CD4-positive, alpha-beta T cell (primary cell): ENCODE measurements around the gene ZNF318. TPM values are rescaled to one million over a fixed set of nuclear protein-coding genes. Genes with fewer than 3 reads are reported as not detected.

ENCODE experiments used
- ATAC-seq: fragments of 200-7000 bp; cut with Tn5 transposase; one replicate; pipeline ENCODE4 v1.10.0; 2022; ENCODE audit warnings: mild to moderate bottlenecking; ENCODE audit not compliant: poor library complexity
- CTCF ChIA-PET: fragments of 350-600 bp; sonication (Branson Sonifier 250); formaldehyde crosslinking; loops from one replicate; lab custom pipeline; 2021; ENCODE audit warnings: antibody characterized with exemption, inconsistent platforms; lab: Charles Lee
- POLR2A ChIA-PET: fragments of 350-600 bp; sonication (Branson Sonifier 250); formaldehyde crosslinking; loops from one replicate; lab custom pipeline; 2021; ENCODE audit warnings: antibody characterized with exemption, inconsistent platforms; lab: Charles Lee
- DNase-seq, 14 experiments: peaks; one replicate each; pipeline ENCODE4 v3.0.0-alpha.2; 2013 to 2020; ENCODE audit warnings: mixed read lengths in 2 of 14
- H3K27ac ChIP-seq, 2 donors: one replicate each; pipeline versions ENCODE4 v1.5.1 to v1.7.0; 2013; ENCODE audit warnings: low read length in 2 of 2, low read depth in 1 of 2, mild to moderate bottlenecking in 1 of 2
- H3K27me3 ChIP-seq, 2 experiments: 1 replicate in 1 of 2; 2 replicates in 1 of 2; pipeline versions ENCODE4 v1.6.1 to v1.7.0; 2013; ENCODE audit warnings: low read length in 2 of 2, control low read depth in 1 of 2, mild to moderate bottlenecking in 1 of 2, moderate library complexity in 1 of 2; ENCODE audit not compliant: insufficient read depth in 2 of 2, control insufficient read depth in 1 of 2
- H3K36me3 ChIP-seq: one replicate; pipeline ENCODE4 v1.6.1; 2013; ENCODE audit warnings: low read length, control low read depth; ENCODE audit not compliant: insufficient read depth
- H3K4me1 ChIP-seq: one replicate; pipeline ENCODE4 v1.6.1; 2013; ENCODE audit warnings: low read length, control low read depth; ENCODE audit not compliant: insufficient read depth
- H3K4me3 ChIP-seq: one replicate; pipeline ENCODE4 v1.5.1; 2013; ENCODE audit warnings: mild to moderate bottlenecking, low read length, moderate library complexity
- H3K9me3 ChIP-seq, 2 experiments: 1 replicate in 1 of 2; 2 replicates in 1 of 2; pipeline versions ENCODE4 v1.6.1 to v1.7.0; 2013; ENCODE audit warnings: low read length in 2 of 2, mild to moderate bottlenecking in 2 of 2, control low read depth in 1 of 2, moderate library complexity in 1 of 2; ENCODE audit not compliant: control insufficient read depth in 1 of 2, insufficient read depth in 1 of 2
- H3K27ac Mint-ChIP-seq: one replicate; pipeline ENCODE4 v1.8.0; 2020; ENCODE audit warnings: mixed read lengths
- H3K27me3 Mint-ChIP-seq: one replicate; pipeline ENCODE4 v1.8.0; 2021; ENCODE audit warnings: mixed read lengths
- H3K36me3 Mint-ChIP-seq: one replicate; pipeline ENCODE4 v1.8.0; 2021; ENCODE audit warnings: low read depth, mixed read lengths
- H3K4me1 Mint-ChIP-seq: one replicate; pipeline ENCODE4 v1.8.0; 2021; ENCODE audit warnings: low read depth, mixed read lengths
- H3K4me3 Mint-ChIP-seq: one replicate; pipeline ENCODE4 v1.8.0; 2020; ENCODE audit warnings: mild to moderate bottlenecking, mixed read lengths
- H3K9me3 Mint-ChIP-seq: one replicate; pipeline ENCODE4 v1.8.0; 2020; ENCODE audit warnings: mixed read lengths
- intact Hi-C, 2 experiments: fragments of 100-400 bp; cut with DNase I in 1 of 2; cut with micrococcal nuclease in 1 of 2; formaldehyde crosslinking; loops; one replicate each; pipeline versions ENCODE4 v1.15.1 to v1.9.0; 2023 to 2025; cut with DNase I, micrococcal nuclease
- total RNA-seq, 174 experiments: library from RNA in 2 of 174; stranded (reverse) in 2 of 174; gene quantifications; one replicate each; pipeline ENCODE4 v1.2.3 and lab custom pipeline; 2021 to 2026
- TF ChIP-seq, protein P1 (sequence below): fragments of 200-600 bp; IDR thresholded peaks from one replicate; pipeline ENCODE4 v1.8.0; 2022; ENCODE audit warnings: antibody characterized with exemption, mild to moderate bottlenecking

Gene ZNF318
- total RNA-seq, 2 experiments from 2014 or later: 20.4 TPM

DNA sequence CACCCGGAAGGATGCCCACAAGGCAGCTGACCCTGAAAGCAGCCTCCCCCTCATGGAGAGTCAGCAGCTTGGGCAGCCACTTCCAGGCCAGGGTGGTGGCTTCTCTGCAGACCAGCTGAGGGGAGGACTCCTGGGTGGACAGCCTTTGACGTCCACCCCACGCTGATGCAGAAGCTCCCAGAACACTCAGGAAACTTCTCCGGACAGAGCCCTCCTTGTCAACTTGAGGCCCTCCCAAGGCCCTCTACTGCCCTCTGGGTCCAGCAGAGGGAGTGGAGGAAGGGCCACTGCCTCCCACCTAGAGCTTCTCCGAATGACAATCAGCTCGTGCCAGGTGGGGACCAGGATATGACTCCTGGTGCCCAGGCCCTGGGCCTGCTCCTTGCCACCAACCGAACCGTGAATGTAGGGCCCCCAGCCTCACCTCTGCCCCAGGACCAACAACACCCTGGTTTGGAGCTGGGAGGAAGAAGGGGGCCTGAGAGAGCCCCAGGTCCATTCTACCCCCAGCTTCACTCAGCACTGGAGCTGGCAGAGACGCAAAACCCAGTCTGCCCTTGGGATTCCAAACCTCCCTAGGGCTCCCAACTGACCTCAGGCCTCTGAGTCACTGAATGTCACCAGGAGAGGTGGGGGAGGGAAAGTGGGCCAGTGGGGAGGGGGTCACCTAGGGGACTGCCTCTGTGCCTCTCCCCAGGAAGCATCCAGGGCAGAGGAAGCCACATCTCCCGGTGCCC, 82.3 kb downstream of the ZNF318 start:
- no peaks in the 10 kb centered on the region for H3K4me1 ChIP-seq
- TF ChIP-seq, protein P1, sequence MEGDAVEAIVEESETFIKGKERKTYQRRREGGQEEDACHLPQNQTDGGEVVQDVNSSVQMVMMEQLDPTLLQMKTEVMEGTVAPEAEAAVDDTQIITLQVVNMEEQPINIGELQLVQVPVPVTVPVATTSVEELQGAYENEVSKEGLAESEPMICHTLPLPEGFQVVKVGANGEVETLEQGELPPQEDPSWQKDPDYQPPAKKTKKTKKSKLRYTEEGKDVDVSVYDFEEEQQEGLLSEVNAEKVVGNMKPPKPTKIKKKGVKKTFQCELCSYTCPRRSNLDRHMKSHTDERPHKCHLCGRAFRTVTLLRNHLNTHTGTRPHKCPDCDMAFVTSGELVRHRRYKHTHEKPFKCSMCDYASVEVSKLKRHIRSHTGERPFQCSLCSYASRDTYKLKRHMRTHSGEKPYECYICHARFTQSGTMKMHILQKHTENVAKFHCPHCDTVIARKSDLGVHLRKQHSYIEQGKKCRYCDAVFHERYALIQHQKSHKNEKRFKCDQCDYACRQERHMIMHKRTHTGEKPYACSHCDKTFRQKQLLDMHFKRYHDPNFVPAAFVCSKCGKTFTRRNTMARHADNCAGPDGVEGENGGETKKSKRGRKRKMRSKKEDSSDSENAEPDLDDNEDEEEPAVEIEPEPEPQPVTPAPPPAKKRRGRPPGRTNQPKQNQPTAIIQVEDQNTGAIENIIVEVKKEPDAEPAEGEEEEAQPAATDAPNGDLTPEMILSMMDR: no peak
- Mint-ChIP-seq H3K4me3 (no peak overlapping the region), H3K36me3 (no peaks in the 10 kb centered on the region), H3K27me3 (peaks cover 30% of the 10 kb centered on the region), H3K9me3 (no peaks in the 10 kb centered on the region), H3K4me1 (no peaks in the 10 kb centered on the region), H3K27ac (no peak overlapping the region)
- ChIA-PET CTCF (no interaction called here), POLR2A (interaction anchor here (1.5 kb wide), 1 partner anchor 83 kb away, joined by 3 read pairs; the partner anchor contains the start of gene ZNF318)
- H3K27ac ChIP-seq: no peak overlapping the region
- no peaks in the 10 kb centered on the region for H3K36me3 ChIP-seq
- no peak for ATAC-seq
- intact Hi-C loops: no loop called here
- H3K4me3 ChIP-seq: no peak overlapping the region
- peaks cover 9 to 13% of the 10 kb centered on the region in 2 experiments for H3K27me3 ChIP-seq
- no peak for DNase-seq
- H3K9me3 ChIP-seq: no peaks in the 10 kb centered on the region

DNA sequence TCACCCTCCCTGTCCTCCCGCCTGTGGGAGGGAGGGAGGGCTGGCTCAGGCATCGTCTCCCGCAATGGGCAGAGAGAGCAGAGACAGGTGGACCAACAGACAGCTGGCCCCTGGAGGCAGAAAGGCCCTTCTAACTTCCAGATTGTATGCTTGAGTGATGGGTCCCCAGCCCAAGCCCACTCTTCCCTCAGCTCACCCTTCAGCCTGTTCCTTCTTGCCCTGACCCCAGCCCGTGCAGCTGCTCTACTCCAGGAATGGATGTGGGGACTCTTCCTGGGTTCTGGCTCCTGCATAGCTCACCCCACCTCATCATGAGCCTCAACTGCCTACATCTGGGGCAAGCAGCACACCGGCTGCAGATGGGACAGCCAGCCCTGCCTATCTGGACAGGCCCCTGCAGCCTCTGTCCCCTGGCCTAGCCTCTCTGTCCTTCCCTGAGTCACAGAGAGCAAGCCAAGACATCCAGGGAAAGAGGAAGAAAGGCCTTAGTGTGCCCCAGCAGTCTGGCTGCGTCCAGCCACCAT, 82.9 kb downstream of the ZNF318 start:
- no peak for DNase-seq
- Mint-ChIP-seq H3K36me3 (no peaks in the 10 kb centered on the region), H3K4me3 (no peak overlapping the region), H3K27ac (no peak overlapping the region), H3K4me1 (no peaks in the 10 kb centered on the region), H3K9me3 (no peaks in the 10 kb centered on the region), H3K27me3 (peaks cover 37% of the 10 kb centered on the region)
- ChIA-PET CTCF (no interaction called here), POLR2A (interaction anchor here (1.5 kb wide), 1 partner anchor 83 kb away, joined by 3 read pairs; the partner anchor contains the start of gene ZNF318)
- H3K36me3 ChIP-seq: no peaks in the 10 kb centered on the region
- TF ChIP-seq, protein P1: no peak
- H3K4me1 ChIP-seq: no peaks in the 10 kb centered on the region
- H3K27me3 ChIP-seq: peaks cover 9 to 13% of the 10 kb centered on the region in 2 experiments
- H3K27ac ChIP-seq: no peak overlapping the region
- ATAC-seq: no peak
- intact Hi-C loops: no loop called here
- no peak overlapping the region for H3K4me3 ChIP-seq
- H3K9me3 ChIP-seq: no peaks in the 10 kb centered on the region

Other genes with a start within 250 kb of the ZNF318 start
- gene SRF, start 198.4 kb downstream of the ZNF318 start, total RNA-seq: 10 to 100 TPM; 22.8 to 23.7 TPM
- gene CUL9, start 187.5 kb downstream of the ZNF318 start, total RNA-seq: 10 to 100 TPM; 75.5 to 79.2 TPM
- 10 to 100 TPM; 27.3 to 30.6 TPM for gene DNPH1, start 140.2 kb downstream of the ZNF318 start, total RNA-seq
- not detected for gene TTBK1, start 126.2 kb downstream of the ZNF318 start, total RNA-seq
- not detected for gene SLC22A7, start 71.4 kb downstream of the ZNF318 start, total RNA-seq
- gene CRIP3, start 60.8 kb downstream of the ZNF318 start, total RNA-seq: 1 to 10 TPM; 1.8 to 2.0 TPM
- 10 to 100 TPM; 35.7 to 38.5 TPM for gene ABCC10, start 57.9 kb upstream of the ZNF318 start, total RNA-seq
- gene DLK2, start 85.9 kb upstream of the ZNF318 start, total RNA-seq: under 1 TPM; 0.19 to 0.36 TPM
- gene TJAP1, start 107.9 kb upstream of the ZNF318 start, total RNA-seq: 10 to 100 TPM; 23.6 to 24.4 TPM
- gene LRRC73, start 140.7 kb upstream of the ZNF318 start, total RNA-seq: under 1 TPM; 0.45 to 0.52 TPM
- 10 to 100 TPM; 36.5 to 37.9 TPM for gene YIPF3, start 147.3 kb upstream of the ZNF318 start, total RNA-seq
- gene POLR1C, start 147.4 kb upstream of the ZNF318 start, total RNA-seq: 10 to 100 TPM; 46.6 to 47.8 TPM
- gene XPO5, start 206.4 kb upstream of the ZNF318 start, total RNA-seq: 10 to 100 TPM; 26.8 to 31.2 TPM
- gene POLH, start 206.5 kb upstream of the ZNF318 start, total RNA-seq: 1 to 10 TPM; 4.2 to 4.4 TPM